ENCODE measurements around the gene ARL10.

The ARL10 gene

GRCh38 chr5:176426876-176427275, 61.6 kb downstream of the ARL10 start:
- H3K27me3 ChIP-seq (replicated peaks) = peaks cover 1% of the 10 kb centered on the region
- TF ChIP-seq CTCF (IDR thresholded peaks at IDR 0.05; ENCODE audit: low read depth, low read length, missing control alignments) = no peak

GRCh38 chr5:176427971-176428370, 62.7 kb downstream of the ARL10 start:
- no peaks in the 10 kb centered on the region for H3K36me3 ChIP-seq (replicated peaks)
- no peak overlapping the region for H3K4me3 ChIP-seq (ENCODE audit: low read depth, low read length)
- no peak for DNase-seq
- no peak overlapping the region for H3K27ac ChIP-seq
- in situ Hi-C loops (cut with HindIII; ENCODE audit: low pct_ligation_motif_present, low sequenced_read_pairs) = no loop called here
- peaks cover 2% of the 10 kb centered on the region for H3K27me3 ChIP-seq (replicated peaks)
- TF ChIP-seq CTCF (IDR thresholded peaks at IDR 0.05; ENCODE audit: low read depth, low read length, missing control alignments) = no peak

More at GRCh38 chr5:176426876-176427275, 61.6 kb downstream of the ARL10 start:
- Histone ChIP-seq H3K36me3 (replicated peaks) (no peaks in the 10 kb centered on the region), H3K4me3 (ENCODE audit: low read depth, low read length) (no peak overlapping the region), H3K27ac (no peak overlapping the region)
- DNase-seq = no peak
- in situ Hi-C loops (cut with HindIII; ENCODE audit: low pct_ligation_motif_present, low sequenced_read_pairs) = no loop called here

- Histone ChIP-seq H3K36me3 (replicated peaks) (no peaks in the 10 kb centered on the region), H3K27ac (no peak overlapping the region), H3K27me3 (replicated peaks) (peaks cover 2% of the 10 kb centered on the region), H3K4me3 (ENCODE audit: low read depth, low read length) (no peak overlapping the region)
- in situ Hi-C loops (cut with HindIII; ENCODE audit: low pct_ligation_motif_present, low sequenced_read_pairs) = no loop called here
- DNase-seq = no peak
- TF ChIP-seq CTCF (IDR thresholded peaks at IDR 0.05; ENCODE audit: low read depth, low read length, missing control alignments) = no peak
Observed at GRCh38 chr5:176429972-176430371, 64.7 kb downstream of the ARL10 start.
